Adrenal gland (tissue), 12 donors: ENCODE results near the gene SSH3. TPM values are rescaled to one million over a fixed set of nuclear protein-coding genes. Genes with fewer than 3 reads are reported as not detected.

Experiments used
- DNase-seq, 7 donors: peaks; one replicate each; pipeline ENCODE4 v3.0.0-alpha.2; 2019 to 2020
- H3K27ac ChIP-seq, 5 donors: fragments of 200-600 bp; sonication (generic) in 4 of 5; 1 replicate in 3 of 5; 2 replicates in 2 of 5; pipeline versions ENCODE4 v1.5.1 to v1.8.0; 2016 to 2020; ENCODE audit warnings: mild to moderate bottlenecking in 1 of 5
- H3K27me3 ChIP-seq: fragments of 200-600 bp; 2 replicates; pipeline ENCODE4 v1.8.0; 2021
- H3K36me3 ChIP-seq, 2 donors: fragments of 200-600 bp; replicated peaks in 1 of 2; 1 replicate in 1 of 2; 2 replicates in 1 of 2; pipeline versions ENCODE4 v1.5.1 to v1.8.0; 2018 to 2022
- H3K4me1 ChIP-seq, 2 donors: fragments of 200-600 bp; replicated peaks in 1 of 2; 1 replicate in 1 of 2; 2 replicates in 1 of 2; pipeline versions ENCODE4 v1.5.1 to v1.8.0; 2018 to 2021
- H3K4me3 ChIP-seq, 4 donors: fragments of 200-600 bp; sonication (generic) in 3 of 4; one replicate each; pipeline ENCODE4 v1.5.1; 2016 to 2018
- H3K9me3 ChIP-seq, 3 donors: fragments of 200-600 bp; sonication (generic) in 1 of 3; replicated peaks in 1 of 3; 1 replicate in 2 of 3; 2 replicates in 1 of 3; pipeline versions ENCODE4 v1.5.1 to v1.8.0; 2016 to 2021
- POLR2A ChIP-seq, 2 donors: fragments of 450-650 bp; IDR thresholded peaks; one replicate each; pipeline ENCODE4 v1.6.1; 2017; ENCODE audit warnings: antibody characterized with exemption in 2 of 2, mild to moderate bottlenecking in 2 of 2, moderate library complexity in 1 of 2
- WGBS, 4 donors: extraction: QIAGEN DNeasy Blood & Tissue Kit in 2 of 4; methylation state at CpG; one replicate each; pipeline versions ENCODE4 v1.1.5 to v1.1.7; 2013 to 2017; 5-methylcytosine and 5-hydroxymethylcytosine counted together
- intact Hi-C, 2 donors: fragments of 100-400 bp; cut with DNase I; formaldehyde crosslinking; loops; one replicate each; pipeline versions ENCODE4 v1.14.1 to v1.15.0; 2022 to 2023
- polyA plus RNA-seq, 3 donors: library from polyadenylated mRNA; stranded (reverse); fragments of 200-250 nt in 2 of 3; fragments of 350-450 nt in 1 of 3; fragmentation: Illumina TruSeq in 1 of 3; extraction: RNeasy Lipid Tissue Mini Kit (QIAGEN cat#74804) in 1 of 3; gene quantifications; one replicate each; pipeline ENCODE4 v1.2.3, GENCODE V29; 2013 to 2014
- total RNA-seq, 9 donors: library from RNA; depleted of rRNA in 4 of 9; stranded (reverse); fragments of >200 nt in 4 of 9; fragments of 120-200 nt in 1 of 9; fragmentation: NEBNext Ultra II Directional in 1 of 9; extraction: Animal tissue kit (Norgen Biotek cat#: 25700) in 1 of 9; gene quantifications; one replicate each; pipeline versions ENCODE4 v1.1.0 to v1.2.4, GENCODE V29; 2013 to 2023
- TF ChIP-seq, protein P1 (sequence below), 6 experiments: fragments of 450-650 bp in 4 of 6; fragments of 200-600 bp in 2 of 6; sonication (generic) in 1 of 6; IDR thresholded peaks; 1 replicate in 5 of 6; 2 replicates in 1 of 6; pipeline versions ENCODE4 v1.5.1 to v1.8.0; 2016 to 2021; ENCODE audit warnings: antibody characterized with exemption in 6 of 6, mild to moderate bottlenecking in 2 of 6, moderate library complexity in 1 of 6
- donor health status: healthy with polysubstance abuse.
- donor health status: Bipolar disorder and iron deficiency.
- donor health status: DM: yes; HTN: yes; CAD: no.
- donor health status: DM: no; HTN: no; CAD: no.
- donor health status: DM: no; HTN: no; CAD: no.
- donor health status: DM: yes; HTN: yes; CAD: no.

The SSH3 gene
- total and polyA plus RNA-seq, 12 donors, result 4.2 to 35.2 (median 24.6) TPM

DNA sequence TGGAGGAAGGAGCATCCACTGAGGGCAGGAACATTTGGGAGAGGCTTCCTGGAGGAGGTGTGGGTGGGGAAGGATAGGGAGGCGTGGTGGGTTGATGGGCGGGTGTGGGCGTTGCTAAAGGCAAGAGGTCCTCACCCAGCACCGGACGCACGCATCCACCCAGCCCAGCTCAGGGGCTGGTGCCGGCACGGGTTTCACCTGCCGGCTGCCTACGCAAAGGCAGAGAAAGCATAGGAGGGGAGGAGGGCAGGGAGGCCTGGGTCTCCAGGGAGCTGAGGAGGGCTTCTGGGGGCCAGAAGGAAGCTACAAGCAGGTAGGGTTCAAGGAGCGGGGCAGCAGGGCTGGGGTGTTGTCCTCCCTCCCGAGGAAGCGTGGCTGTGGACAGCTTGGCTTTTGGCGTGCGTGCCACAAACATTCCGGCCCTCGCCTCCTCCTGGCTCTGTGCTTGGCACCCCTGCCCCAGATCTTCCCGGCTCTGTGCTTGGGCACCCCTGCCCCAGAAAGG lies 7.8 kb downstream of the SSH3 start:
- Histone ChIP-seq H3K9me3 (no peaks in the 10 kb centered on the region), H3K4me1 (no peaks in the 10 kb centered on the region), H3K36me3 (peaks cover 0 to 20% of the 10 kb centered on the region in 2 donors), H3K4me3 (no peak overlapping the region), H3K27me3 (no peaks in the 10 kb centered on the region), H3K27ac (no peak overlapping the region)
- DNase-seq, result peak in 2 of 7 donors; percentile 9 to 36
- intact Hi-C loops, result loop anchor here in 1 of 2 donors (10.0 kb wide), 1 partner anchor 226 kb away; no protein-coding TSS in a partner anchor
- TF ChIP-seq POLR2A (IDR thresholded peaks at IDR 0.05), result no peak
- TF ChIP-seq, protein P1, sequence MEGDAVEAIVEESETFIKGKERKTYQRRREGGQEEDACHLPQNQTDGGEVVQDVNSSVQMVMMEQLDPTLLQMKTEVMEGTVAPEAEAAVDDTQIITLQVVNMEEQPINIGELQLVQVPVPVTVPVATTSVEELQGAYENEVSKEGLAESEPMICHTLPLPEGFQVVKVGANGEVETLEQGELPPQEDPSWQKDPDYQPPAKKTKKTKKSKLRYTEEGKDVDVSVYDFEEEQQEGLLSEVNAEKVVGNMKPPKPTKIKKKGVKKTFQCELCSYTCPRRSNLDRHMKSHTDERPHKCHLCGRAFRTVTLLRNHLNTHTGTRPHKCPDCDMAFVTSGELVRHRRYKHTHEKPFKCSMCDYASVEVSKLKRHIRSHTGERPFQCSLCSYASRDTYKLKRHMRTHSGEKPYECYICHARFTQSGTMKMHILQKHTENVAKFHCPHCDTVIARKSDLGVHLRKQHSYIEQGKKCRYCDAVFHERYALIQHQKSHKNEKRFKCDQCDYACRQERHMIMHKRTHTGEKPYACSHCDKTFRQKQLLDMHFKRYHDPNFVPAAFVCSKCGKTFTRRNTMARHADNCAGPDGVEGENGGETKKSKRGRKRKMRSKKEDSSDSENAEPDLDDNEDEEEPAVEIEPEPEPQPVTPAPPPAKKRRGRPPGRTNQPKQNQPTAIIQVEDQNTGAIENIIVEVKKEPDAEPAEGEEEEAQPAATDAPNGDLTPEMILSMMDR (IDR thresholded peaks at IDR 0.05), result no peak
- 86 to 93% (median 88%) methylated on average over 18 of the region's 18 CpGs for WGBS, 4 donors

DNA sequence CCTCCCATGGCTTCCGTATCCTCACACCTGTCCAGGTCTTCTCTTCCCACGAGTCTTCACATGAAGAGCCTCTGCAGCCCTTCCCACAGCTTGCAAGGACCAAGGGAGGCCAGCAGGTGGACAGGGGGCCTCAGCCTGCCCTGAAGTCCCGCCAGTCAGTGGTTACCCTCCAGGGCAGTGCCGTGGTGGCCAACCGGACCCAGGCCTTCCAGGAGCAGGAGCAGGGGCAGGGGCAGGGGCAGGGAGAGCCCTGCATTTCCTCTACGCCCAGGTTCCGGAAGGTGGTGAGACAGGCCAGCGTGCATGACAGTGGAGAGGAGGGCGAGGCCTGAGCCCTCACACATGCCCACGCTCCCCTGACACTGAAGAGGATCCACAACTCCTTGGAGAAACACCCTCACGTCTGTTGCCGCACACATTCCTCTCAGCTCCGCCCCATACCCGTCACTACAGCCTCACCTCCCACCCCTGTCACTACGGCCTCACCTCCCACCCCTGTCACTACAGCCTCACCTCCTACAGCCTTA lies 8.3 kb downstream of the SSH3 start:
- Histone ChIP-seq H3K27me3 (no peaks in the 10 kb centered on the region), H3K27ac (no peak overlapping the region), H3K4me3 (no peak overlapping the region), H3K36me3 (peaks cover 0 to 20% of the 10 kb centered on the region in 2 donors), H3K9me3 (no peaks in the 10 kb centered on the region), H3K4me1 (no peaks in the 10 kb centered on the region)
- 86 to 96% (median 95%) methylated on average over 12 to 15 of the region's 15 CpGs for WGBS, 4 donors
- peak in 1 of 7 donors; percentile 41 for DNase-seq
- intact Hi-C loops, result loop anchor here in 1 of 2 donors (10.0 kb wide), 1 partner anchor 227 kb away; no protein-coding TSS in a partner anchor
- TF ChIP-seq, protein P1 (IDR thresholded peaks at IDR 0.05), result no peak
- TF ChIP-seq POLR2A (IDR thresholded peaks at IDR 0.05), result no peak

DNA sequence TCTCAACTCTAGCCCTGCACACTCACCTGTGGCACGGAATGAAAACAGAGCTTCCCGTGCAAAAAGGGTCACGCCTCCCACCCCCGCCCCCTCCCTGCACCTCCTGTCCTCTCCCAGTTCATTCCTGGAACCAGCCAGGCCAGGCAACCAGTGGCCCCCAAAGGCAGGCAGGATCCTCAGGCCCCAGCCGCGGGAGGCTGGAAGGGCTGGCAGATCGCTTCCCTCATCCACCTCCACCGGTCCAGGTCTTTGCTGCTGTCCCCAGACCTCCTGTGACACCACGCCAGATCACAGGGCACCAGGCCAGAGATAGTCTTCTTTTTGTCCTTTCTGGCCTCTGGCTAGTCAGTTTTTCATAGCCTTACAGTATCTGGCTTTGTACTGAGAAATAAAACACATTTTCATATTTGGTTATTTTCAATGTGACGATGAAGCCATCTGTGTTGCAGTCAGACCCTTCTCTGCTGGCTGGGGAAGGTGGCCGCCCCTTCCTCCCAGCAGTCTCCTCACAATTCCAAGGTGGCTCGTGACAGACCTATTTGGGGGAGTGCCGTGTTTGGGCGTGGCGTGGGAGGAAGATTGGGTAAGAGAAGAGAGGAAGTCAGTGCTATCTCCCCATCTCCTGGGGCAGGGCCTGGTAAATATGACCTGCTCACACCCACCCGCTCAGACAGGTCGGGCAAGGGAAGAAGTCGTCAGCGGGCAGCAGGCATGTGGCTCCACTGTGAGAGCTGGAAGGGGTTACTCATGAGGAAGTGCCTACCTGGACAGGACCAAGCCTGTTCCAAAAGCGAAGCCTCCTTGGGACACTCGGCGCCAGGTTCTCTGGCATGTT lies 9.1 kb downstream of the SSH3 start:
- H3K36me3 ChIP-seq, result peaks cover 0 to 20% of the 10 kb centered on the region in 2 donors
- no peak overlapping the region for H3K4me3 ChIP-seq
- no peaks in the 10 kb centered on the region for H3K4me1 ChIP-seq
- 67 to 79% (median 78%) methylated on average over 15 to 22 of the region's 22 CpGs for WGBS, 4 donors
- TF ChIP-seq, protein P1 (IDR thresholded peaks at IDR 0.05), result no peak
- no peak for TF ChIP-seq POLR2A (IDR thresholded peaks at IDR 0.05)
- no peak overlapping the region for H3K27ac ChIP-seq
- no peaks in the 10 kb centered on the region for H3K27me3 ChIP-seq
- peak in 3 of 7 donors; percentile 13 to 51 (median 16) for DNase-seq
- intact Hi-C loops, result loop anchor here in 1 of 2 donors (10.0 kb wide), 1 partner anchor 228 kb away; no protein-coding TSS in a partner anchor
- H3K9me3 ChIP-seq, result no peaks in the 10 kb centered on the region
